ENCODE results near the gene EYA3. TPM values are rescaled to one million over a fixed set of nuclear protein-coding genes. Genes with fewer than 3 reads are reported as not detected.

The EYA3 gene
- total and polyA plus RNA-seq, 2 of the 8 experiments (the other 6 are each of a cell fraction or from before 2014, with no cell fraction given), result 15.0 to 33.9 TPM

DNA sequence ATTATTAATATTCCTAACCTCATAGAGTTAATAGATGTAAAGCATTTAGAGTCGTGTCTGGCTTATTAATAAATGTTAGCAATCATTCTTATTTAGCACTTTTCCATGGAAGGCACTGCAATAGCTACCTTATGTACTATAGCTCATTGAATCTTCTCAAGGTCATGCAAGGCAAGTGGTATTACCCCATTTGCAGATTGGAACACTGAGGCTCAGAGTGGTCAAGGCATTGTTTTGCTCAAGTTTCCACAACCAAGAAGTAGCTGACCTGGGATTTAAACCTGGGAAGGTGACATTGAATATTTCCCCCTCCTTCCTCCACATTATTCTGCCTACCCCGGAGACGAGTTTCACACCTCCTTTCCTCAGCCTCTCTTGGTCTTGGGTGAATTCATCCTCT, 37.8 kb upstream of the EYA3 start (continued):
- TF ChIP-seq ASH2L (IDR thresholded peaks at IDR 0.05; ENCODE audit: low read length) (no peak), RXRA (IDR thresholded peaks at IDR 0.05; ENCODE audit: insufficient read depth, low read depth, low read length) (no peak), TBP (IDR thresholded peaks at IDR 0.05; ENCODE audit: low read depth, low read length) (no peak), NRF1 (IDR thresholded peaks at IDR 0.05; ENCODE audit: low read depth, low read length) (no peak)

Measured in H1 (cell line).